Fibroblast of upper back skin (primary cell): ENCODE measurements around the gene OSBPL5.

Experiments
- DNase-seq: peaks from one replicate; pipeline ENCODE4 v3.0.0-alpha.2; 2013

Gene OSBPL5

GRCh38 chr11:3096909-3097530 is 68.1 kb downstream of the OSBPL5 start:
- no peak for DNase-seq

GRCh38 chr11:3095712-3096361 is 69.3 kb downstream of the OSBPL5 start:
- peak; percentile 77 for DNase-seq

- no peak for DNase-seq
Measured at GRCh38 chr11:3094223-3094824, 70.8 kb downstream of the OSBPL5 start.

GRCh38 chr11:3093281-3094191 is 71.6 kb downstream of the OSBPL5 start:
- DNase-seq, result no peak

- no peak for DNase-seq
Measured at GRCh38 chr11:3092603-3093141, 72.4 kb downstream of the OSBPL5 start.

- peak; percentile 43 for DNase-seq
Measured at GRCh38 chr11:3091846-3092602, 73.1 kb downstream of the OSBPL5 start.

GRCh38 chr11:3091081-3091845 is 73.8 kb downstream of the OSBPL5 start:
- DNase-seq, result no peak

GRCh38 chr11:3090096-3090901 is 74.8 kb downstream of the OSBPL5 start:
- no peak for DNase-seq

- DNase-seq, result no peak
Measured at GRCh38 chr11:3089236-3090061, 75.7 kb downstream of the OSBPL5 start.

- DNase-seq, result no peak
Measured at GRCh38 chr11:3088806-3089205, 76.3 kb downstream of the OSBPL5 start.

GRCh38 chr11:3087821-3088800 is 77.0 kb downstream of the OSBPL5 start:
- no peak for DNase-seq

- no peak for DNase-seq
Measured at GRCh38 chr11:3087373-3087772, 77.7 kb downstream of the OSBPL5 start.

- no peak for DNase-seq
Measured at GRCh38 chr11:3086671-3087150, 78.4 kb downstream of the OSBPL5 start.

GRCh38 chr11:3086114-3086513 is 79.0 kb downstream of the OSBPL5 start:
- no peak for DNase-seq

GRCh38 chr11:3085052-3085451 is 80.1 kb downstream of the OSBPL5 start:
- DNase-seq, result no peak

- no peak for DNase-seq
Measured at GRCh38 chr11:3083321-3083720, 81.8 kb downstream of the OSBPL5 start.

GRCh38 chr11:3081386-3081751 is 83.7 kb downstream of the OSBPL5 start:
- DNase-seq, result no peak

GRCh38 chr11:3080733-3081385 is 84.3 kb downstream of the OSBPL5 start:
- no peak for DNase-seq
